Neural cell (in vitro differentiated cells): ENCODE measurements around the gene NCKAP5.

Experiments used
- EP300 ChIP-seq: fragments of 450-650 bp; conservative IDR thresholded peaks from 2 replicates; pipeline ENCODE4 v1.6.1; 2014; ENCODE audit warnings: antibody characterized with exemption, mild to moderate bottlenecking, moderate library complexity; ENCODE audit not compliant: poor library complexity, severe bottlenecking
- EZH2 ChIP-seq: fragments of 200-600, 300-800 bp; shearing (Covaris generic), sonication (generic); IDR thresholded peaks from 2 replicates; pipeline ENCODE4 v1.6.1; 2014; ENCODE audit warnings: antibody characterized with exemption, low read length, borderline replicate concordance, mild to moderate bottlenecking; ENCODE audit not compliant: insufficient read depth, poor library complexity, severe bottlenecking
- MXI1 ChIP-seq: fragments of 450-650 bp; conservative IDR thresholded peaks from 2 replicates; pipeline ENCODE4 v1.6.1; 2014; ENCODE audit warnings: antibody characterized with exemption, mild to moderate bottlenecking; ENCODE audit not compliant: poor library complexity, severe bottlenecking
- POLR2AphosphoS5 ChIP-seq: IDR thresholded peaks from 2 replicates; pipeline ENCODE4 v1.6.1; 2012
- TF ChIP-seq, protein P1 (sequence below): fragments of 450-650 bp; IDR thresholded peaks from 2 replicates; pipeline ENCODE4 v1.5.1; 2014; ENCODE audit warnings: antibody characterized with exemption, mild to moderate bottlenecking, moderate library complexity; ENCODE audit not compliant: poor library complexity, severe bottlenecking
- TF ChIP-seq, protein P2 (sequence below): IDR thresholded peaks from 2 replicates; pipeline ENCODE4 v1.6.1; 2012; ENCODE audit warnings: borderline replicate concordance

DNA sequence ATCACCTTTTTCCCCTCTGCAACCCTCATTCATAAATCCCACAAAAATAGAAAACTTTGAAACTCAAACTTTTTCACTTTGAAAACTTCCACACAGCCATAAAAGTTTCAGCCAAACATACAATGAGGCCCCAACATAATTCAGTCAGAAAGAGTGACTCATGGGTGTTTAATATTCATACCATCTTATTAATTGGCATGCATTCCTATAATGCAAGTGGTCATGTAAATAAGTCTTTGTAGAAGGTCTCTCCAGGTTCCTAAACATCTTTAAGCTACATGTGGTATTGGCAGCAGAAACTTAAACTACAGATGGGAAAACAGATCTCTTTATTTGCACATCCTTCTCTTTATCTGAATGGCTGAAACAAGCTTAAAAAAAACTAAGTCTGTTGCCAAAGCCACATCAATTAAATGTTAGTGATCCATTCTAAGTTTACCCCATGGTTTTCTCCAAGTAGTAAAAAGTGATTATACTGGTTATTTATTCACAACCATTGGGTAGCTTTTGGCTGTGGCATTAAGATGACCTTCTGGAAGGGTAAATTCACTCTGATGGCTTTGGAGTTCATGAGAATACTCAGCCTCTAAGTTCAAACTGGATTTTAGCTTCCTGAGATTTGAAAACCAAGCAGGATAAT is 828.1 kb downstream of the NCKAP5 start:
- TF ChIP-seq, protein P1, sequence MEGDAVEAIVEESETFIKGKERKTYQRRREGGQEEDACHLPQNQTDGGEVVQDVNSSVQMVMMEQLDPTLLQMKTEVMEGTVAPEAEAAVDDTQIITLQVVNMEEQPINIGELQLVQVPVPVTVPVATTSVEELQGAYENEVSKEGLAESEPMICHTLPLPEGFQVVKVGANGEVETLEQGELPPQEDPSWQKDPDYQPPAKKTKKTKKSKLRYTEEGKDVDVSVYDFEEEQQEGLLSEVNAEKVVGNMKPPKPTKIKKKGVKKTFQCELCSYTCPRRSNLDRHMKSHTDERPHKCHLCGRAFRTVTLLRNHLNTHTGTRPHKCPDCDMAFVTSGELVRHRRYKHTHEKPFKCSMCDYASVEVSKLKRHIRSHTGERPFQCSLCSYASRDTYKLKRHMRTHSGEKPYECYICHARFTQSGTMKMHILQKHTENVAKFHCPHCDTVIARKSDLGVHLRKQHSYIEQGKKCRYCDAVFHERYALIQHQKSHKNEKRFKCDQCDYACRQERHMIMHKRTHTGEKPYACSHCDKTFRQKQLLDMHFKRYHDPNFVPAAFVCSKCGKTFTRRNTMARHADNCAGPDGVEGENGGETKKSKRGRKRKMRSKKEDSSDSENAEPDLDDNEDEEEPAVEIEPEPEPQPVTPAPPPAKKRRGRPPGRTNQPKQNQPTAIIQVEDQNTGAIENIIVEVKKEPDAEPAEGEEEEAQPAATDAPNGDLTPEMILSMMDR: no peak
- TF ChIP-seq EZH2 (no peak), POLR2AphosphoS5 (no peak), MXI1 (no peak), EP300 (no peak)
- TF ChIP-seq, protein P2, sequence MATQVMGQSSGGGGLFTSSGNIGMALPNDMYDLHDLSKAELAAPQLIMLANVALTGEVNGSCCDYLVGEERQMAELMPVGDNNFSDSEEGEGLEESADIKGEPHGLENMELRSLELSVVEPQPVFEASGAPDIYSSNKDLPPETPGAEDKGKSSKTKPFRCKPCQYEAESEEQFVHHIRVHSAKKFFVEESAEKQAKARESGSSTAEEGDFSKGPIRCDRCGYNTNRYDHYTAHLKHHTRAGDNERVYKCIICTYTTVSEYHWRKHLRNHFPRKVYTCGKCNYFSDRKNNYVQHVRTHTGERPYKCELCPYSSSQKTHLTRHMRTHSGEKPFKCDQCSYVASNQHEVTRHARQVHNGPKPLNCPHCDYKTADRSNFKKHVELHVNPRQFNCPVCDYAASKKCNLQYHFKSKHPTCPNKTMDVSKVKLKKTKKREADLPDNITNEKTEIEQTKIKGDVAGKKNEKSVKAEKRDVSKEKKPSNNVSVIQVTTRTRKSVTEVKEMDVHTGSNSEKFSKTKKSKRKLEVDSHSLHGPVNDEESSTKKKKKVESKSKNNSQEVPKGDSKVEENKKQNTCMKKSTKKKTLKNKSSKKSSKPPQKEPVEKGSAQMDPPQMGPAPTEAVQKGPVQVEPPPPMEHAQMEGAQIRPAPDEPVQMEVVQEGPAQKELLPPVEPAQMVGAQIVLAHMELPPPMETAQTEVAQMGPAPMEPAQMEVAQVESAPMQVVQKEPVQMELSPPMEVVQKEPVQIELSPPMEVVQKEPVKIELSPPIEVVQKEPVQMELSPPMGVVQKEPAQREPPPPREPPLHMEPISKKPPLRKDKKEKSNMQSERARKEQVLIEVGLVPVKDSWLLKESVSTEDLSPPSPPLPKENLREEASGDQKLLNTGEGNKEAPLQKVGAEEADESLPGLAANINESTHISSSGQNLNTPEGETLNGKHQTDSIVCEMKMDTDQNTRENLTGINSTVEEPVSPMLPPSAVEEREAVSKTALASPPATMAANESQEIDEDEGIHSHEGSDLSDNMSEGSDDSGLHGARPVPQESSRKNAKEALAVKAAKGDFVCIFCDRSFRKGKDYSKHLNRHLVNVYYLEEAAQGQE: no peak
